GM12892 (cell line): ENCODE results near the gene SULT1C3.

Source experiments
- POLR2A ChIP-seq: IDR thresholded peaks from 2 replicates; pipeline ENCODE4 v1.6.1; 2011; ENCODE audit warnings: low read depth, low read length, control low read depth
- POLR2AphosphoS5 ChIP-seq: IDR thresholded peaks from 2 replicates; pipeline ENCODE4 v1.6.1; 2011; ENCODE audit warnings: low read depth, low read length, control low read depth
- TAF1 ChIP-seq: IDR thresholded peaks from 2 replicates; pipeline ENCODE4 v1.6.1; 2011; ENCODE audit warnings: low read depth, mild to moderate bottlenecking, control low read depth, low read length, borderline replicate concordance

DNA sequence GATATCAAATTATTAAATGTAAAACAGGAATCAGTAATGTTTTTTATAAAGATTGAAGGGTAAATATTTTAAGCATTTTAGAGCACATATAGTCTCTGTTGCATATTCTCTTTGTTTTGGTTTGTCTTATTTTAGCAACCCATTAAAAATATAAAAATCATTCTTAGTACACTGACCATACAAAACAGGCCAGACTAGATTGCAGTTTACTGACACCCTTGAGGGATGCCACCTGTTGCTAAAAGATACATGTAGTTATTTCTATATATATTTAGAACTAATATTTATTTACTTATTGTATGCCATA lies 44.7 kb upstream of the SULT1C3 start:
- TF ChIP-seq POLR2A: no peak
- no peak for TF ChIP-seq POLR2AphosphoS5
- TF ChIP-seq TAF1: no peak
